Activated T-cell treated with anti-CD3 and anti-CD28 coated beads for 1 hour (primary cell): ENCODE results near the gene MROH9.

Experiments
- DNase-seq: peaks from one replicate; pipeline ENCODE4 v3.0.0-alpha.2; 2020; ENCODE audit warnings: low read depth

The MROH9 gene

DNA sequence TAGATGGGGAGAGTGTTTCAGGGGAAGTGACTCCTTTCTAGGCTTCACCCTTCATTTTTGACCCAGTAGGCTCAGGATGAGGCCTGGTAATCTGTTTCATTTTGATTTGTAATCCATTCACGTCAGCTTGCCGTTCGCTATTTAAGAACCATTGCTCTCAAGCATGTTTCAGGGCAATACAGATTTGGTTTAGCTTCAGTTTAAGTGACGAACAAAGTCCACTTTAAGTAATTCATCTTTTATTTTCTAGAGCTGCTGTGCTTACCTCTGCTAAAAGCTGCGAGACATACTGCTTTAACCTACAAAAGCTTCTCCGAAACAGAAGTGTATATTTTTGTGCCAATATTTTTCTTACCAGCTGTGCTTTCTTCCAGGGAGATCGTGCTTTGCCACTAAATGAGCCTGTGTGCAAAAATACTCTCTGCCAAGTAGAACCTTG is 146.4 kb downstream of the MROH9 start:
- no peak for DNase-seq

DNA sequence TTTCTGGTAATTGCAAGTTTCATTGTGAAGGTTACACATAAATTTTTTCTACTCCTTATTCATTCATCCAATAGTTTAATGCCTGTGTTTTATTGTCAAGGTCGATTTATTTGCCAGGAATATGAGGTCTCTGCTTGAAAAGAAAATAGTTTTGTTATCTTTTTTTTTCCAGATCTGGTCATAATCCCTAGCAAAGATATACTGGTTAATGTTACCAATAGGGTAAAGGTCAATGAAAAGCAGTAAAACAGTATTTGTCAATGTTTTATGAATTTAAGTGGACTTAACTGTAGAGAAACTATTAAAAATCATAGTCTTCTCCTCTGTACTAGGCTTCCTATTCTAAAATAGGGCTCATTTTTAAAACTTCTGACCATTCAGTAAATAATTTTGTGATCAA is 147.3 kb downstream of the MROH9 start:
- no peak for DNase-seq

DNA sequence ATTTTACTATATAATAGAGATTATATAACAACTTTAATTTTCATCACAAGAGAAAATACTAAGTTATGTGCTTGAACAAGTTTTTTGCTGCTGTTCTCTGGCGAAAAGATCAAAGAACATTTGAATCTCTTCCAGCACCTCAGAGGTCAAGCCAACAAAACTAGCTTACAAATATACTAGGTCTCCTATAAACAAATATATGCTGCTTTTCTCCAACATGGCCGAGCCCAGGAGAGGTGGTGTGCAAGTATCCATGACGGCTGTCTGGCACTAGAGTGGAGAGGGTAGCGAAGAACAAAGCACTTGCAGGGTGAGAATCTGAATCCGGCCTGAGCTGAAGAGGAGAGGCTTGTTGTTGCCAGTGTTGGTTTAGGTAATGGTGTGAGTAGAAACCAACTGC is 147.9 kb downstream of the MROH9 start:
- no peak for DNase-seq

DNA sequence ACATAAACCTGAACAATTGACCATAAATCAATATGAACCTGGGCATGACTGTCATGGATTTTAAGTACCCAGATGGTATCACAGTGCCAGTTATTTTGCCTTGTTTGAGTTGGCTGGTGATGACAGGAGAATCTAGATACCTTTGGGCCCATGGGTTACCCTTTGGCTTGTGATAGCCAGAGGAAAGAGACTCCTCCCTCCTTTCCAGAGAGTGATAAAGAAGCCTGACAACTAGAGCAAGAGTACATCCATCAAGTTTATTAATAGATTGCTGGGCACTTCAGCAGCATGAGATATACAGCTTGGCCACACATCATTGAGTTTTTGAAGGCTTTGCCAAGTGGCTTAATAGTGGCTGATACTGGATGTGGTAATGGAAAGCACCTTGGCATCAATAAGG is 148.8 kb downstream of the MROH9 start:
- DNase-seq = no peak

DNA sequence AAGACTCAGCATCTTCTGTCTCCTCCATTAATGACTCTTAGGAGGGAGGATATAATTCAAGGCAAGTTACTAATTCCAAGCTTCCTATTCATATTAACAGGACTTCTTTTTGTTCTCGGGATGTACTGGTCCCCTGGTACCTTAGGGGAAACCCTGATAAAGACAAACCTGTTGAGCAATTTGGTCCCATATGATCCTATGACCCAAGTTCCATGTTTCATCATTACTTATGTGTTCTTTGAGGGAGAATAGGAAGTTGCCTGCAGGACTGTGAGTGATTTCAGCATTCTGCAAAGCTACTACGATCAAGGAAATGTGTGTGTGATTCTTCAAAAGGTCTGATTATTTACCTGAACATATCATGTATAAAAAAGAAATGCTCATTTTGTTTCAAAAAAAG is 149.5 kb downstream of the MROH9 start:
- DNase-seq = no peak

- no peak for DNase-seq
These were observed 152.6 kb downstream of the MROH9 start for GRCh38 chr1:171087896-171088295.

DNA sequence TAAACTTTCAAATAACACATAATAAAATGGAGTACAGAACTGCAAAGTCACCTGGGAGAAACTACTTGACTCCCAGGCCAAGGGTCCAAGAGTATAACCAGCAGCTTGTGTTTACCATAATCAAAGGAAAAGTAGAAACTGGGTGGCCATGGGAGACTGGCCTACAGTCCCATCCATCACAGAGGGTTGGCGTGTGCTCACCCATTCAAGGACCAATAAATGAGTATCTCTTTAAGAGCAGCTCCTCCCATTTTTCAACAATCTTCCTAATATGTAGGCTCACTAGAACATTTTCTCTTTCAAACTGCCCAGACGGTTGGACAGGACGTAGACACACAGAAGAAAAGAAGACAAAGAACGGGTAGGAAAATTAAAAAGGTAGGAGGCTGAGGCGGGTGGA is 155.3 kb downstream of the MROH9 start, which contains the start of gene FMO3:
Gene FMO3, plus strand, starts transcription at position 302 of the 400 bp plus-strand sequence. CDS start 1,754 bp downstream, outside the sequence.
- no peak for DNase-seq

- no peak for DNase-seq
These were observed 168.5 kb downstream of the MROH9 start for GRCh38 chr1:171103862-171104261.

GRCh38 chr1:171107262-171107940 is 172.1 kb downstream of the MROH9 start:
- no peak for DNase-seq

DNA sequence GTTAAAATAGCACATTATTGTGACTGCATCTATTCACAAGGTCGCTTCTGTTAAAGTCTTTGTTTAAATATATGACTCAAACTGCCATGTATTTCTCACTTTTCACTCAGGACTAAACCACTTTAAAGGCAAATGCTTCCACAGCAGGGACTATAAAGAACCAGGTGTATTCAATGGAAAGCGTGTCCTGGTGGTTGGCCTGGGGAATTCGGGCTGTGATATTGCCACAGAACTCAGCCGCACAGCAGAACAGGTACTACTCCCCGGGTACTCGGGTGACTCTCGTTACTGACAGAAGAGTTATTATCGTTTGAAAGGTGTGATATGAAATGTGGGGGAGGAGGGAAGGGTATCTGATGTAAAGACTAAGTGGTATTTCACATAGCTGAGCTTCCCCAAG is 172.6 kb downstream of the MROH9 start:
- DNase-seq = no peak

DNA sequence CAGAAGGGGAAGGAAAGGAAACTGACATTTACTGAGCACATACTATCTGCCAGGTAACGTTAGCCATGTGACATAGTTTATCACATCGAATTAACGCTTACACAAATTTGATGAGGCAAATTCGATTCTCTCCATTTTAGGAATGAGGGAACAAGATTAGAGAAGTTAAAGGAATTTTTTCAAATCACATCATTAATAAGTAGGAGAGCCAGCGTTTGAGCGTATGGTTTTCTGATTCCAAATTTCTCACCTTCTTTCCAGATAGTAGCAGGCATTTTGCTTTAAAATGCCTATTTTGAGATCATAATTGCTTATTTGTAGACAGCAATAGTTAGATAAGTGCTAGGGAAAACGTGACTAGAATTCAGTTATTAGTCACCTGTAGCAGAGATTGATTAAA is 174.6 kb downstream of the MROH9 start:
- no peak for DNase-seq

- DNase-seq = no peak
These were observed 175.4 kb downstream of the MROH9 start for GRCh38 chr1:171110621-171111326.

DNA sequence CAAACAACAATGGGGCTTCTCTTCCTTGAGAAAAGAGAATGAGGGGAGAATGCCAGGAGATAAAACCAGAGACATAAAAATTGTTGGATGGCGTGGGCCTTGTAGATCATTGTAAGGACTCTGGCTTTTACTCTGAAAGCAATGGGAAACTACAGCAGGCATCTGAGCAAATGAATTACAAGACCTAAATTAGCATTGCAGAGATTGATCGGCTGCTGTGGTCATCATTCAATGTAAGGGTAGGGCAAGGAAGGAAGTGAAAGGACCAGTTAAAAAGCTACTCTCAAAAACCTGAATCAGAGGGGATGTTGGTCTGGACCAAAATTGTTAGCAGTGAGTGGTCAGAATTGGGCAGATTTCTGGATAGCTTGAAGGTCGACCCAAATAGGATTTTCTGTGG is 176.8 kb downstream of the MROH9 start:
- no peak for DNase-seq

DNA sequence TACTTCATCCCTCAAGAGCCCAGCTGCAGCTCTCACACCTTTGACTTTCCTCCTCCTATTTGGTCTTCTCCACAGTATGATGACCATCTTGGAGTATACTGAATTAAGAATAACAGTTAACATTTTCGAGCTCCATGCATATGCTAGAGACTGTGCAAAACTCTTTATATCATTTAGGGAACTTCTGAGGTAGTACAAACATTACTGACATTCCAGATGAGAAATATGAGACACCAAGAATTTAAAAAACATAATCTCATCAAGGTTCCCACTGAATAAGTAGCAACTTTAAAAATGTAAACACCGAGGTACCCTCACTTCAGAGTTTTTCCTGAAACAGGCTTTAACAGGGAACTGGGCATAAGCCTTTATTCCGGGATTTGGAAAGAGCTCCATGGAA is 178.0 kb downstream of the MROH9 start:
- no peak for DNase-seq
